Mucosa of stomach (tissue), 1 donor: ENCODE results near the gene SLCO2A1.

ENCODE experiments used
- H3K27me3 ChIP-seq: one replicate; pipeline ENCODE4 v1.7.0; 2013; ENCODE audit warnings: mild to moderate bottlenecking, low read length; ENCODE audit not compliant: control insufficient read depth, insufficient read depth
- H3K36me3 ChIP-seq: one replicate; pipeline ENCODE4 v1.7.0; 2013; ENCODE audit warnings: low read length; ENCODE audit not compliant: control insufficient read depth, insufficient read depth
- H3K4me1 ChIP-seq: one replicate; pipeline ENCODE4 v1.7.0; 2013; ENCODE audit warnings: mild to moderate bottlenecking, low read length; ENCODE audit not compliant: control insufficient read depth, insufficient read depth
- H3K4me3 ChIP-seq: one replicate; pipeline ENCODE4 v1.7.0; 2013; ENCODE audit warnings: low read length
- H3K9ac ChIP-seq: one replicate; pipeline ENCODE4 v1.7.0; 2013; ENCODE audit warnings: mild to moderate bottlenecking, low read length, moderate library complexity
- H3K9me3 ChIP-seq: one replicate; pipeline ENCODE4 v1.7.0; 2013; ENCODE audit warnings: mild to moderate bottlenecking, low read length, moderate library complexity; ENCODE audit not compliant: control insufficient read depth
- donor health status: Pancreatic carcinoma.

Gene SLCO2A1

GRCh38 chr3:133935843-133936769 is 93.6 kb downstream of the SLCO2A1 start:
- H3K4me3 ChIP-seq, result no peak overlapping the region
- no peaks in the 10 kb centered on the region for H3K9me3 ChIP-seq
- H3K36me3 ChIP-seq, result no peaks in the 10 kb centered on the region
- H3K9ac ChIP-seq, result no peak overlapping the region
- no peaks in the 10 kb centered on the region for H3K27me3 ChIP-seq
- peaks cover 29% of the 10 kb centered on the region for H3K4me1 ChIP-seq

- no peaks in the 10 kb centered on the region for H3K36me3 ChIP-seq
- H3K9ac ChIP-seq, result no peak overlapping the region
These were observed 94.5 kb downstream of the SLCO2A1 start for GRCh38 chr3:133934996-133935842.

GRCh38 chr3:133934073-133934970 is 95.4 kb downstream of the SLCO2A1 start:
- Histone ChIP-seq H3K4me3 (no peak overlapping the region), H3K36me3 (no peaks in the 10 kb centered on the region), H3K4me1 (peaks cover 31% of the 10 kb centered on the region), H3K27me3 (peaks cover 2% of the 10 kb centered on the region), H3K9ac (peak overlapping the region; percentile 22), H3K9me3 (no peaks in the 10 kb centered on the region)

More at GRCh38 chr3:133934996-133935842, 94.5 kb downstream of the SLCO2A1 start:
- H3K4me3 ChIP-seq, result no peak overlapping the region
- peaks cover 33% of the 10 kb centered on the region for H3K4me1 ChIP-seq
- no peaks in the 10 kb centered on the region for H3K9me3 ChIP-seq
- H3K27me3 ChIP-seq, result no peaks in the 10 kb centered on the region

GRCh38 chr3:133933097-133934024 is 96.4 kb downstream of the SLCO2A1 start:
- H3K27me3 ChIP-seq, result peaks cover 11% of the 10 kb centered on the region

GRCh38 chr3:133932009-133932408 is 97.7 kb downstream of the SLCO2A1 start:
- Histone ChIP-seq H3K9ac (no peak overlapping the region), H3K27me3 (peaks cover 17% of the 10 kb centered on the region), H3K4me1 (peaks cover 33% of the 10 kb centered on the region)

More at GRCh38 chr3:133933097-133934024, 96.4 kb downstream of the SLCO2A1 start:
- H3K4me1 ChIP-seq, result peaks cover 26% of the 10 kb centered on the region
- H3K36me3 ChIP-seq, result no peaks in the 10 kb centered on the region
- H3K9me3 ChIP-seq, result no peaks in the 10 kb centered on the region
- no peak overlapping the region for H3K9ac ChIP-seq
- H3K4me3 ChIP-seq, result no peak overlapping the region

GRCh38 chr3:133931084-133931483 is 98.6 kb downstream of the SLCO2A1 start:
- H3K4me3 ChIP-seq, result no peak overlapping the region
- H3K27me3 ChIP-seq, result peaks cover 17% of the 10 kb centered on the region
- H3K9me3 ChIP-seq, result no peaks in the 10 kb centered on the region
- no peak overlapping the region for H3K9ac ChIP-seq
- no peaks in the 10 kb centered on the region for H3K36me3 ChIP-seq
- H3K4me1 ChIP-seq, result peaks cover 33% of the 10 kb centered on the region

More at GRCh38 chr3:133932009-133932408, 97.7 kb downstream of the SLCO2A1 start:
- Histone ChIP-seq H3K9me3 (no peaks in the 10 kb centered on the region), H3K36me3 (no peaks in the 10 kb centered on the region), H3K4me3 (no peak overlapping the region)

- no peak overlapping the region for H3K4me3 ChIP-seq
- H3K9ac ChIP-seq, result no peak overlapping the region
These were observed 99.3 kb downstream of the SLCO2A1 start for GRCh38 chr3:133930341-133930933.

GRCh38 chr3:133928903-133929607 is 100.7 kb downstream of the SLCO2A1 start:
- no peak overlapping the region for H3K9ac ChIP-seq
- no peaks in the 10 kb centered on the region for H3K36me3 ChIP-seq
- no peaks in the 10 kb centered on the region for H3K9me3 ChIP-seq
- no peak overlapping the region for H3K4me3 ChIP-seq
- H3K27me3 ChIP-seq, result peaks cover 17% of the 10 kb centered on the region
- H3K4me1 ChIP-seq, result peaks cover 18% of the 10 kb centered on the region

More at GRCh38 chr3:133930341-133930933, 99.3 kb downstream of the SLCO2A1 start:
- Histone ChIP-seq H3K27me3 (peaks cover 17% of the 10 kb centered on the region), H3K9me3 (no peaks in the 10 kb centered on the region), H3K36me3 (no peaks in the 10 kb centered on the region), H3K4me1 (peaks cover 32% of the 10 kb centered on the region)

- peaks cover 12% of the 10 kb centered on the region for H3K4me1 ChIP-seq
These were observed 101.4 kb downstream of the SLCO2A1 start for GRCh38 chr3:133928136-133928893.

More at GRCh38 chr3:133928136-133928893, 101.4 kb downstream of the SLCO2A1 start:
- H3K27me3 ChIP-seq, result peaks cover 17% of the 10 kb centered on the region
- no peaks in the 10 kb centered on the region for H3K36me3 ChIP-seq
- peak overlapping the region; percentile 59 for H3K9ac ChIP-seq
- no peak overlapping the region for H3K4me3 ChIP-seq
- H3K9me3 ChIP-seq, result no peaks in the 10 kb centered on the region
